Activated CD4-positive, alpha-beta T cell treated with anti-CD3 and anti-CD28 coated beads, Interleukin-2, amount 50 U/mL, for 4 hours (primary cell): ENCODE results near the gene CLHC1.
"Not testable (repeated sequence)": the region's sequence is repeated elsewhere in the genome, so short reads cannot be mapped to it uniquely, and the experiment has no call there.

Experiments used
- DNase-seq, 2 experiments: peaks; one replicate each; pipeline ENCODE4 v3.0.0-alpha.2; 2020

Gene CLHC1

GRCh38 chr2:55133467-55134315, 98.4 kb downstream of the CLHC1 start:
- peak; percentile 18 to 27 for DNase-seq

GRCh38 chr2:55130849-55131248, 101.2 kb downstream of the CLHC1 start:
- no peak for DNase-seq

- DNase-seq: not testable (repeated sequence)
Measured at GRCh38 chr2:55126643-55127042, 105.5 kb downstream of the CLHC1 start.
